ENCODE measurements around the gene SMC2.

Gene SMC2

GRCh38 chr9:104093647-104094533, at the start of gene SMC2:
Gene SMC2, plus strand, starts transcription at chr9:104094309. Its CDS starts 1,076 bp downstream, at chr9:104095385.
- H3K4me3 ChIP-seq (ENCODE audit: control insufficient read depth, low read depth, low read length), result peak within 1 kb of the TSS; percentile 74
- peak; percentile 86 for DNase-seq (ENCODE audit: low read depth)
- TF ChIP-seq, protein P1, sequence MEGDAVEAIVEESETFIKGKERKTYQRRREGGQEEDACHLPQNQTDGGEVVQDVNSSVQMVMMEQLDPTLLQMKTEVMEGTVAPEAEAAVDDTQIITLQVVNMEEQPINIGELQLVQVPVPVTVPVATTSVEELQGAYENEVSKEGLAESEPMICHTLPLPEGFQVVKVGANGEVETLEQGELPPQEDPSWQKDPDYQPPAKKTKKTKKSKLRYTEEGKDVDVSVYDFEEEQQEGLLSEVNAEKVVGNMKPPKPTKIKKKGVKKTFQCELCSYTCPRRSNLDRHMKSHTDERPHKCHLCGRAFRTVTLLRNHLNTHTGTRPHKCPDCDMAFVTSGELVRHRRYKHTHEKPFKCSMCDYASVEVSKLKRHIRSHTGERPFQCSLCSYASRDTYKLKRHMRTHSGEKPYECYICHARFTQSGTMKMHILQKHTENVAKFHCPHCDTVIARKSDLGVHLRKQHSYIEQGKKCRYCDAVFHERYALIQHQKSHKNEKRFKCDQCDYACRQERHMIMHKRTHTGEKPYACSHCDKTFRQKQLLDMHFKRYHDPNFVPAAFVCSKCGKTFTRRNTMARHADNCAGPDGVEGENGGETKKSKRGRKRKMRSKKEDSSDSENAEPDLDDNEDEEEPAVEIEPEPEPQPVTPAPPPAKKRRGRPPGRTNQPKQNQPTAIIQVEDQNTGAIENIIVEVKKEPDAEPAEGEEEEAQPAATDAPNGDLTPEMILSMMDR (conservative IDR thresholded peaks at IDR 0.05; ENCODE audit: control insufficient read depth, insufficient read depth, low read depth, low read length), result no peak

- no peak overlapping the region for H3K4me3 ChIP-seq (ENCODE audit: control insufficient read depth, low read depth, low read length)
- TF ChIP-seq, protein P1 (conservative IDR thresholded peaks at IDR 0.05; ENCODE audit: control insufficient read depth, insufficient read depth, low read depth, low read length), result no peak
- DNase-seq (ENCODE audit: low read depth), result peak; percentile 37
Observed at GRCh38 chr9:104068546-104068945, 25.6 kb upstream of the SMC2 start.

DNA sequence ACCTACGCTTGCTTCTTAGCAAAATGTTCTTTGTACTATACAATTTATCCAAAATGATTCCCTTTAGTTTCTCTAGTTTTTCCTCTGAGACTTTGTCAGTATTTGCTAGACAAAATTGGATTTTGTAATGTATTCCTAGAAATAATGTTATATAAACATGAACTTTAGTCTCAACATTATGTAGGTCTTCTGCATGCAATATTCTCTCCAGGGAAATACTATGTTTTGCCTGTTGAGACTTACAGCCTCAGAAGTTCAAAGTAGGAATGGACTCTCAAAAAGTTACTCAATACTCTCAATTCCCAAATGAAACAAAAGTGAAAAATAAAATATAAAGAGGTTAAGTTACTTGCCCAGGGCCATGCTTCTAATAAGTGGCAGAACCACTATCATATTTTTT, 24.8 kb upstream of the SMC2 start:
- H3K4me3 ChIP-seq (ENCODE audit: control insufficient read depth, low read depth, low read length), result no peak overlapping the region
- DNase-seq (ENCODE audit: low read depth), result peak; percentile 44
- TF ChIP-seq, protein P1 (conservative IDR thresholded peaks at IDR 0.05; ENCODE audit: control insufficient read depth, insufficient read depth, low read depth, low read length), result no peak

DNA sequence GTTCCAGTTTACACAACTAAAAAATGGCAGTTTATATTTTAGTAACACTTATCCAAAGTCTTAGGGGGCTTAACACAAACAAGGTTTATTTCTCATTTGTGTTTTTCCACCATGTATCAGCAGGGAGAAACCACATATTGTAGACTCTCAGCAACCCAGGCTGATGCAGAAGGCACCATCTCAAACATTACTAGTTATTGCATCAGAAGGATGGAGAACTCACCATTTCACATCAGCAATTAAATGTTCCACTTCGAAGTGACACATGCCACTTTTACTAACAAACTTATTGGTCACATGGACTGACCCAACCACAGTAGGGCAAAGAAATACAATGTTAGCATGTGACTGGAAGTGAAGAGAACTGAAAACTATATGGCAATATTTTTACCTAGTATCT, 22.5 kb upstream of the SMC2 start:
- TF ChIP-seq, protein P1 (conservative IDR thresholded peaks at IDR 0.05; ENCODE audit: control insufficient read depth, insufficient read depth, low read depth, low read length), result no peak
- DNase-seq (ENCODE audit: low read depth), result no peak
- H3K4me3 ChIP-seq (ENCODE audit: control insufficient read depth, low read depth, low read length), result no peak overlapping the region

DNA sequence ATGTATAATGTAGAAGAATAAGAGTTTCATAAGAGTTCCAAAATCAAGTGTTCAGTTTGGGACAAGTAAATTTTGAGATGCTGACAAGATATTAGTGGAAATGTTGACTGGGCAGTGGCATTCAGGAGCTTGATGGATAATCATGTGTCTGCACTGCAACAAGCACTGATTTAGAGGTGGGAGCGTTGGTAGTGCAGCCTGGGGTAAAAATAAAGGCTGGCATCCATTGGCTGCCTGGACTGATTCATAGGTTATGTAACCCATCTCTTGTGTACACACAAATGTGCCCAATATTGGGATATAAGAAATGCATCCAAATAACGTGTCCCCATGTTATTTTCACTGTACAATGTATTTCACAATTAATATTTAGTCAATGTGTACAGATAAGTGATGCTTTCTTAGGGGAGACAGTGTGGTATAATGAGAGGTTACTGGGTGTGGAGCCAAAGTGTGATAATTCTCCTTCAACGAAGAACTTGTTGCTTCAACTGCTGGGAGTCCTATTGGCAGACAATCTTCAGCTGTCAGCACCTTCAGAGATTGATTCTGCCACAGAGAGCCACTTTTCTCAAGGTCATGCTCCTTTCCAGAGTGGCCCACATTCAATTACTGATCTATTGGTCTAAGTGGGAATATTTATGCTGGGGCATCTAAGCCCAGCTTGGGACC, 20.9 kb upstream of the SMC2 start:
- no peak for DNase-seq (ENCODE audit: low read depth)
- TF ChIP-seq, protein P1 (conservative IDR thresholded peaks at IDR 0.05; ENCODE audit: control insufficient read depth, insufficient read depth, low read depth, low read length), result no peak
- no peak overlapping the region for H3K4me3 ChIP-seq (ENCODE audit: control insufficient read depth, low read depth, low read length)

GRCh38 chr9:104073770-104074133, 20.4 kb upstream of the SMC2 start:
- TF ChIP-seq, protein P1 (conservative IDR thresholded peaks at IDR 0.05; ENCODE audit: control insufficient read depth, insufficient read depth, low read depth, low read length), result no peak
- DNase-seq (ENCODE audit: low read depth), result peak; percentile 35
- H3K4me3 ChIP-seq (ENCODE audit: control insufficient read depth, low read depth, low read length), result no peak overlapping the region
